Activated T-cell treated with anti-CD3 and anti-CD28 coated beads, Interleukin-2, amount 50 U/mL, for 72 hours (primary cell): ENCODE measurements around the gene CKLF. TPM values are rescaled to one million over a fixed set of nuclear protein-coding genes. Genes with fewer than 3 reads are reported as not detected.
A peak's percentile ranks its signal among the peaks of the same experiment; 100 is the strongest.
"Not testable (repeated sequence)": the region's sequence is repeated elsewhere in the genome, so short reads cannot be mapped to it uniquely, and the experiment has no call there.

Experiments
- ATAC-seq, 2 donors: fragments of 150-1000 bp; cut with Tn5 transposase; replicated peaks in 1 of 2; 2 replicates each; pipeline ENCODE4 v1.10.0; 2021; ENCODE audit warnings: moderate library complexity in 2 of 2, mild to moderate bottlenecking in 1 of 2
- DNase-seq, 2 donors: peaks; one replicate each; pipeline ENCODE4 v3.0.0; 2021 to 2022; ENCODE audit warnings: mixed read lengths in 1 of 2
- H3K27ac Mint-ChIP-seq: one replicate; pipeline ENCODE4 v1.8.0; 2022; ENCODE audit warnings: mild to moderate bottlenecking, moderate library complexity, mixed read lengths
- H3K27me3 Mint-ChIP-seq: one replicate; pipeline ENCODE4 v1.8.0; 2022; ENCODE audit warnings: low read depth, mixed read lengths
- H3K36me3 Mint-ChIP-seq, 2 donors: one replicate each; pipeline ENCODE4 v1.8.0; 2022; ENCODE audit warnings: mixed read lengths in 2 of 2, mild to moderate bottlenecking in 1 of 2; ENCODE audit not compliant: insufficient read depth in 2 of 2
- H3K4me1 Mint-ChIP-seq: one replicate; pipeline ENCODE4 v1.8.0; 2022; ENCODE audit warnings: low read depth, mixed read lengths
- H3K4me3 Mint-ChIP-seq, 2 donors: one replicate each; pipeline ENCODE4 v1.8.0; 2022; ENCODE audit warnings: mild to moderate bottlenecking in 2 of 2, mixed read lengths in 2 of 2, moderate library complexity in 2 of 2
- H3K9me3 Mint-ChIP-seq, 2 donors: one replicate each; pipeline ENCODE4 v1.8.0; 2022; ENCODE audit warnings: mixed read lengths in 2 of 2
- total RNA-seq, 2 donors: library from RNA; stranded (reverse); gene quantifications; one replicate each; pipeline ENCODE4 v1.2.3, GENCODE V29; 2022

Gene CKLF
- total RNA-seq, 2 donors from 2014 or later = 163 to 172 TPM

- H3K36me3 Mint-ChIP-seq = no peaks in the 10 kb centered on the region
- no peaks in the 10 kb centered on the region for H3K9me3 Mint-ChIP-seq
- ATAC-seq (no peak), DNase-seq (no peak)
- H3K4me1 Mint-ChIP-seq = peaks cover 38% of the 10 kb centered on the region
- no peaks in the 10 kb centered on the region for H3K27me3 Mint-ChIP-seq
- H3K4me3 Mint-ChIP-seq = no peak overlapping the region
- no peak overlapping the region for H3K27ac Mint-ChIP-seq
Observed at GRCh38 chr16:66513111-66513723, 39.2 kb upstream of the CKLF start.

GRCh38 chr16:66514391-66514790, 38.0 kb upstream of the CKLF start:
- Mint-ChIP-seq H3K27ac (peak overlapping the region; percentile 15), H3K4me1 (peaks cover 48% of the 10 kb centered on the region)
- not testable (repeated sequence) for DNase-seq, ATAC-seq, H3K27me3 Mint-ChIP-seq, H3K9me3 Mint-ChIP-seq, H3K4me3 Mint-ChIP-seq, H3K36me3 Mint-ChIP-seq

GRCh38 chr16:66514980-66515595, 37.3 kb upstream of the CKLF start:
- not testable (repeated sequence) for DNase-seq, H3K36me3 Mint-ChIP-seq, H3K4me3 Mint-ChIP-seq, ATAC-seq, H3K27ac Mint-ChIP-seq, H3K27me3 Mint-ChIP-seq, H3K9me3 Mint-ChIP-seq
- peaks cover 55% of the 10 kb centered on the region for H3K4me1 Mint-ChIP-seq

GRCh38 chr16:66515596-66516508, 36.5 kb upstream of the CKLF start:
- no peaks in the 10 kb centered on the region for H3K27me3 Mint-ChIP-seq
- DNase-seq = peak; percentile 46
- peak overlapping the region; percentile 56 for H3K27ac Mint-ChIP-seq
- peaks cover 62% of the 10 kb centered on the region for H3K4me1 Mint-ChIP-seq
- H3K4me3 Mint-ChIP-seq = peak overlapping the region; percentile 88 to 95
- H3K36me3 Mint-ChIP-seq = no peaks in the 10 kb centered on the region
- H3K9me3 Mint-ChIP-seq = no peaks in the 10 kb centered on the region
- ATAC-seq = no peak

GRCh38 chr16:66516509-66516807, 35.9 kb upstream of the CKLF start:
- Mint-ChIP-seq H3K4me1 (peaks cover 68% of the 10 kb centered on the region), H3K27ac (peak overlapping the region; percentile 56), H3K9me3 (no peaks in the 10 kb centered on the region), H3K27me3 (no peaks in the 10 kb centered on the region), H3K36me3 (no peaks in the 10 kb centered on the region), H3K4me3 (peak overlapping the region; percentile 88 to 95)
- DNase-seq (no peak), ATAC-seq (no peak)

GRCh38 chr16:66516808-66517585, 35.4 kb upstream of the CKLF start:
- no peaks in the 10 kb centered on the region for H3K27me3 Mint-ChIP-seq

GRCh38 chr16:66517586-66518263, 34.7 kb upstream of the CKLF start:
- Mint-ChIP-seq H3K4me3 (peak overlapping the region; percentile 88 to 95), H3K9me3 (no peaks in the 10 kb centered on the region), H3K27me3 (no peaks in the 10 kb centered on the region), H3K27ac (peak overlapping the region; percentile 98), H3K36me3 (no peaks in the 10 kb centered on the region), H3K4me1 (peaks cover 77% of the 10 kb centered on the region)
- DNase-seq (no peak), ATAC-seq (no peak)

More at GRCh38 chr16:66516808-66517585, 35.4 kb upstream of the CKLF start:
- ATAC-seq = peak; percentile 92 to 94
- Mint-ChIP-seq H3K4me1 (peaks cover 71% of the 10 kb centered on the region), H3K27ac (peak overlapping the region; percentile 98), H3K9me3 (no peaks in the 10 kb centered on the region), H3K36me3 (no peaks in the 10 kb centered on the region), H3K4me3 (peak overlapping the region; percentile 88 to 95)
- DNase-seq = peak; percentile 90

GRCh38 chr16:66519482-66520373, 32.6 kb upstream of the CKLF start:
- DNase-seq = no peak
- no peaks in the 10 kb centered on the region for H3K9me3 Mint-ChIP-seq
- no peaks in the 10 kb centered on the region for H3K27me3 Mint-ChIP-seq
- no peak for ATAC-seq
- H3K36me3 Mint-ChIP-seq = no peaks in the 10 kb centered on the region
- H3K4me1 Mint-ChIP-seq = peaks cover 97% of the 10 kb centered on the region
- no peak overlapping the region for H3K27ac Mint-ChIP-seq
- peak overlapping the region in 1 of 2 donors; percentile 73 for H3K4me3 Mint-ChIP-seq

- Mint-ChIP-seq H3K4me1 (peaks cover 98% of the 10 kb centered on the region), H3K36me3 (peaks cover 0 to 1% of the 10 kb centered on the region in 2 donors), H3K27ac (peak overlapping the region; percentile 16), H3K27me3 (no peaks in the 10 kb centered on the region), H3K9me3 (no peaks in the 10 kb centered on the region), H3K4me3 (peak overlapping the region; percentile 73 to 90)
- ATAC-seq = no peak
- no peak for DNase-seq
Observed at GRCh38 chr16:66520406-66521170, 31.8 kb upstream of the CKLF start.

- H3K27ac Mint-ChIP-seq = peak overlapping the region; percentile 83
- DNase-seq (no peak), ATAC-seq (no peak)
- H3K9me3 Mint-ChIP-seq = no peaks in the 10 kb centered on the region
- peaks cover 98% of the 10 kb centered on the region for H3K4me1 Mint-ChIP-seq
- H3K27me3 Mint-ChIP-seq = no peaks in the 10 kb centered on the region
- H3K36me3 Mint-ChIP-seq = peaks cover 0 to 2% of the 10 kb centered on the region in 2 donors
- H3K4me3 Mint-ChIP-seq = peak overlapping the region; percentile 73 to 90
Observed at GRCh38 chr16:66521252-66521713, 31.1 kb upstream of the CKLF start.
